Activated T-helper 1 cell treated with Interleukin-2 at 50 U/mL for 16 hours (primary cell): ENCODE data around the gene CSH2.
"Not testable (repeated sequence)": the region's sequence is repeated elsewhere in the genome, so short reads cannot be mapped to it uniquely, and the experiment has no call there.

Experiments used
- DNase-seq: peaks from one replicate; pipeline ENCODE4 v3.0.0-alpha.2; 2020; ENCODE audit warnings: low read depth

The CSH2 gene

DNA sequence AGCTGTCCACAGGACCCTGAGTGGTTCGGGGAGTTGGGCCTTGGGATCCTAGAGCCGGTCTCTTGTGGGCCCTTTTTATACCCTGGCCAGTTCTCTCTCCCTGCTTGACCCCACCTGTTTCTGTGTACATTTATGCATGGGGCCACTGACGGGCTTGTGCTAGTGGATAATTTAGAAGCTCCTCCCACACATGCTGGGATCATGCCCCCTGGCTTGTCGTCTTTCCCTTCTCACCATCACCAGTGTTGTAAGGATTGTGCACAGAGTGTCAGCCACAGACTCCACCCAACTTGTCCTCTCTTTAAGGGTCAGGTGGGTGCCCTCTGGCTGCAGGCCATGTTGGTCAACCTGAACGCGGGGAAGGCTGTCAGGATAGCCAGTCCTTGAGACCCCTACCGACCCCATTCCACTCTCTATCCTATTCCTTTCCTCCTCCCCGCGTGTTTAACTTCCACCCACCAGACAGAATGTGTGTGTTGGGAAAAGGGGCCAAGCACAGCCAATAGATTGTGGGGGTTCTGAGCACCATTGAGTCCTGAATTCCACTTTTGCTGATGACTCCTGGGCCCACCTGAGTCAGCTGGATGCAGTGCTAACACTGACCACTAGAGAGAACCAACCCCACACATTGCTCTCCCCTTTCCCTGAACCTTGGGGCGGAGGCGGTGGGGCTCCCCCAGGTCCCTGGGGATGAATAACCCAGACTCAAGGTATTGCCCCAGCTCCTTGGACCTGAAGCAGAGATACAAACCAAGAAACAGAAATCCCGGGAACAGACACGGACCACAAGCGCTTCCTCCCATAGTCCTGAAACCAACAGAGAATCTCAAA lies 23.3 kb upstream of the CSH2 start, which contains the start of gene CSH1:
CSH1 (minus strand) TSS at position 51 of the 831 bp plus-strand sequence. CDS start 63 bp downstream, outside the sequence.
- not testable (repeated sequence) for DNase-seq

DNA sequence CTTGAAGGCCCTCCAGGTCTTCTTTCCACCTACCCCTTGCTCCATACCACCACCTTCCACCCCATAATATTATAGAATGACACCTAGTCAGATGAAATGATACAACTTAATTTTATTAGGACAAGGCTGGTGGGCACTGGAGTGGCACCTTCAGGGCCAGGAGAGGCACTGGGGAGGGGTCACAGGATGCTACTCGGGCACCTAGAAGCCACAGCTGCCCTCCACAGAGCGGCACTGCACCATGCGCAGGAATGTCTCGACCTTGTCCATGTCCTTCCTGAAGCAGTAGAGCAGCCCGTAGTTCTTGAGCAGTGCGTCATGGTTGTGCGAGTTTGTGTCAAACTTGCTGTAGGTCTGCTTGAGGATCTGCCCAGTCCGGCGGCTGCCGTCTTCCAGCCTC lies 21.3 kb upstream of the CSH2 start:
- DNase-seq, result not testable (repeated sequence)

DNA sequence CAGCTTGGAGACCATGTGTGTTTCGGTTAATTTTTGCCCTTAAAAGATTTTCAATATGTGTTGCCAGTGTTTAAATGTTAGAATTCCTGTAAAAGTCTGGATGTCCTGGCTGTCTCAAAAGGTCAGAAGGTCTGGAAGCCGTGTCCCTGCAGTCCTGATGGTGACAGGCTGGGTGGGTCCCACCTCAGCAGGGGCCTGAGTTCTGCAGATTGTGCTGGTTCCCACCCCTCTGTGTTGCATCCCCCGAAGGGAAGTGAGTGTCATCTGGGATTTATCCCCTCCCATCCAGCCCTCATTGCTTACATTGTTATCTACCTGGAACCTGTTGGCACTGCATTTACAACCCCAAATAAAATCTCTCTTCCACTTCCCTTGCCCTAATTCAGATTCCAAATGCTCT lies 20.5 kb upstream of the CSH2 start:
- DNase-seq, result not testable (repeated sequence)

DNA sequence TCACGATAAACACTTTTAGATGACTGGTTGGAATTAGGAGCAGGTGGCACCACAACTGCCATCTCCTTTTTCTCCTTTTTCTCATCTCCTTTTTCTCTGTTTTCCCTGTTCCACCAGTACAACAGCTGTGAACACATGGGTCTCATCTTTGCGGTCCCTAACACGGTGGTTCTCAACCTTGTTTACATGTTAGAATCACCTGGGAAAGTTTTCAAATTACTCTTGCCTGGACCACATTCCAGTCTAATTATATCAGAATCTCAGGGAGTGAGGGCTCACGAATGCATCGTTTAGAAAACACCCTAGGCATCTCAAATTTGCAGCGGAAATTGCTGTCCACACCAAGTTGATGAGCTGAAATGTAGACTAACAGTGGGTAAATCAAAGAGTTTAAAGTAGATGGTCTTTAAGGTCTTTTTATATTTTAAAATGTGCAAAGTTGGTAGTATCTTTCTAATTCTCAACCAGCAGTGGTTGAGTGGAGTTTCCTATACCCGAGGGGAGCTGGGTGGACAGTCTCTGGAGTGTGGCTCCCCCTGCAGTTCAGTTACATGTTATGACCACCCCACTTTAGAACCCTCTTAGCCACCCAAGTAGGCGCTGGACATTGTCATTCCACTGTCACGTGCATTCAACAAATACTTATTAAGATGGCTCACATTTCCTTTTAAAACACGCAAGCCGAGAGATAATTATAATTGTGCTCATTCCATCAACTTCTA lies 19.0 kb upstream of the CSH2 start:
- not testable (repeated sequence) for DNase-seq

DNA sequence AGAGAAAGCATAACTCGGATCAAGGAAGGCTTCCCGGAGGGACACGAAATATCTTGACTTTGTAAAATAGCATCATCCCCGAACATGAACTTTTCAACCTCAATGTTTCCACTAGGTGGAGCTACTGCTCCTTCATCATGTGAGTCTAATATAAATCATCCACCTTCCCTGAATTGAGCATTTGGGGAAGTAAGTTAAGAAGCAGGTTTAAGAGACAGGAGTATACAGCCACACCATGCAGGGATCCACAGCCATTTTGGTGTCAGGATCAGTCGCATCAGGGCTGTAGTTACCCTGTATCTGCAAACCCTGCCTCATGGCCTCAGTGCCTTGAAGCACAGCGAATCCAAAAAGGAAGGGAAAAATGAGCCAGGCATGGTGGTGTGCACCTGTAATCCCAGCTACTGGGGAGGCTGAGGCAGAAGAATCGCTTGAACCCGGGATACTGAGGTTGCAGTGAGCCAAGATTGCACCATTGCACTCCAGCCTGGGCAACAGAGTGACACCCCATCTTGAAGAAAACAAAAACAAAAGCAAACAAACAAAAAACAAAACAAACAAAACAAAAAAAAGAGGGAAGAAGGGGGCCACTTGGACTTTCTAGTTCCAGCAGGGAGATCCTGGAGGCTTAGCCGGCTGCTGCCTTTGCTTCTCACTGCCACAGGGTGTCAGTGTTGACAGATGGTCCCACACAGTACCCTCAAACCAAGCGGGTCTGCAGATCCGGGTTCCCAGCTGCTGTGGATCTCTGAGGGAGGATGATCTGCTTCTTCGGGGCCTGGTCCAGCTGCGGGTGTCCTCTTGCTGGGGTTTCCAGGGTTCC lies 15.8 kb upstream of the CSH2 start:
- not testable (repeated sequence) for DNase-seq

DNA sequence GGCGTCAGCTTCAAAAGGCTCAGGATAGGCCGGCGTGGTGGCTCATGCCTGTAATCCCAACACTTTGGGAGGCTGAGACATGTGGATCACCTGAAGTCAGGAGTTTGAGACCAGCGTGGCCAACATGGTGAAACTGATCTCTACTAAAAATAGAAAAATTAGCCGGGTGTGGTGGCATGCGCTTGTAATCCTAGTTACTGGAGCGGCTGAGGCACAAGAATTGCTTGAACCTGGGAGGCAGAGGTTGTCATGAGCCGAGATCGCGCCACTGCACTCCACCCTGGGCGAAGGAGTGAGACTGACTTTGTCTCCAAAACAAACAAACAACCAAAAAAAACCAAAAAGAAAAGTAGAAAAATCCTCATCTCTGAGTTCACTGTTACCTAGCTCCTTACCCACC lies 11.6 kb upstream of the CSH2 start:
- DNase-seq, result not testable (repeated sequence)

DNA sequence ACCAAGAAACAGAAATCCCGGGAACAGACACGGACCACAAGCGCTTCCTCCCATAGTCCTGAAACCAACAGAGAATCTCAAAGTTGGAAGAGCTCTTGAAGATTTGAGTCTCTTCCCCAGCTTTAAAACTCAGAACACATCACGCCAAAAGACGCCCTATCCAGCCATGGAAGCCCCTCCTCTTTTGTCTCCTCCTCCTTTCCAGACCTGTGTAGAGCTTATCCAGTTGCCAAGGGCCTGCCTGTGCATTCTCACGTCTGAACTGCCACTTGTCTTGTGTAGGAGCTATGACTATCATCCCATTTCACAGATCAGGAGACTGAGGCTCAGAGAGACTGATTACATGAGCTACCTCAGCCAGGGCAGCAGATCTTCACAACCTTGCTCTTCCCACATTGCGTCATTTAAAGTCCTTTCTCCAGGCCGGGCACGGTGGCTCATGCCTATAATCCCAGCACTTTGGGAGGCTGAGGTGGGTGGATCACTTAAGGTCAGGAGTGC lies 9.2 kb upstream of the CSH2 start:
- DNase-seq, result not testable (repeated sequence)

DNA sequence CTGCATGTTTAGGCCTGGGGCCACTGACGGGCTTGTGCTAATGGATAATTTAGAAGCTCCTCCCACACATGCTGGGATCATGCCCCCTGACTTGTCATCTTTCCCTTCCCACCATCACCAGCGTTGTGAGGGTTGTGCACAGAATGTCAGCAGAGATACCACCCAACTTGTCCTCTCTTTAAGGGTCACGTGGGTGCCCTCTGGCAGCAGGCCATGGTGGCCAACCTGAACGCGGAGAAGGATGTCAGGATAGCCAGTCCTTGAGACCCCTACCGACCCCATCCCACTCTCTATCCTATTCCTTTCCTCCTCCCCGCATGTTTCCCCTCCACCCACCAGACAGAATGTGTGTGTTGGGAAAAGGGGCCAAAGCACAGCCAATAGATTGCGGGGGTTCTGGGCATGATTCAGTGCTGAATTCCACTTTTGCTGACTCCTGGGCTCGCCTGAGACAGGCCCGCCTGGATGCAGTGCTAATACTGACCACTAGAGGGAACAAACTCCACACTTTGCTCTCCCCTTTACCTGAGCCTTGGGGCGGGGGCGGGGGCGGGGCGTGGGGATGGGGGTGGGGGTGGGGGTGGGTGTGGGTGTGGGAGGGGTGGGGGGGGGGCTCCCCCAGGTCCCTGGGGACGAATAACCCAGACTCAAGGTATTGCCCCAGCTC lies 8.6 kb upstream of the CSH2 start, which contains the start of gene GH2:
GH2 (minus strand) TSS at position 10 of the 667 bp plus-strand sequence. CDS start 143 bp downstream, outside the sequence.
- peak; percentile 18 for DNase-seq

DNA sequence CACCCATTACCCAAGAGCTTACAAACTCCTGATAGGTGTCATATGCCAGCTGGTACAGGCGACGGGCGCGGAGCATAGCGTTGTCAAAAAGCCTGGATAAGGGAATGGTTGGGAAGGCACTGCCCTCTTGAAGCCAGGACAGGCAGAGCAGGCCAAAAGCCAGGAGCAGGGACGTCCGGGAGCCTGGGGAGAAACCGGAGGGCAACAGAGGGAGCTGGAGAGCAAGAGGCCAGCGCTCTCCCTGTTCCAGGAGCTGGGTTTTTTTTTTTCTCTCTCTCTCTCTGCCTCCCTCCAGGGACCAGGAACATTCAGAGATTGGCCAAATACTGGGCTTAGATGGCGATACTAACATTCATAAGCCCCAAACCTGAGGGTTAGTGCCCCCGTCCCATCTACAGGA lies 7.9 kb upstream of the CSH2 start:
- DNase-seq, result not testable (repeated sequence)

DNA sequence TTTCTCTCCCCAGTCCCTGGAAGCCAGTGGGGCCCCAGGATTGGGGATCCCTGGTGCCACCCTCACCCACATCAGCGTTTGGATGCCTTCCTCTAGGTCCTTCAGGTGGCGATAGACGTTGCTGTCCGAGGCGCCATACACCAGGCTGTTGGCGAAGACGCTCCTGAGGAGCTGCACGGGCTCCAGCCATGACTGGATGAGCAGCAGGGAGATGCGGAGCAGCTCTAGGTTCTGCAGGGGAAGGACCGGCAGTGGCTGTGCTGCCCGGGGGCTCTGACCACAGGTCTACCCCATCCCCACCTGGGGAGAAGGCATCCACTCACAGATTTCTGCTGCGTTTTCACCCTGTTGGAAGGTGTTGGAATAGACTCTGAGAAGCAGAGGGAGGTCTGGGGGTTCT lies 7.2 kb upstream of the CSH2 start:
- no peak for DNase-seq

DNA sequence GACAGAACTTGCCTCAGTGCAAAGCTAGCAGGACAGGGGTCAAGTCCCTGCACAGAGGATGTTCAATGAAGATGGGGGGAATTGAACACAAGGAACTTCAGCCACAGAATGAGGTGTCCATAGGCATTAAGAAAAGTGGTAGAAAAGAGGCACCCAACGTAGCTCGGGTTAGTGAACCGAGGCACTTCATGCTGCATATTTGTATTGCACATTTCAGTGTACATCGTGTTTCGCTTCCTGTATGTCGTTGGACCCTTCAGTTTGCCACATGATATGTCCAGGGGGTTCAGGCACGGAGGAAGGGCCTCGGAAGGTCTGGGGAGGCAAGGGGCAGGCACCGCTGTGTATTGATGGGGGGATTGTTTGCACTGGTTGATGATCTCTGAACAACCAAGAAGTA lies 4.9 kb upstream of the CSH2 start:
- not testable (repeated sequence) for DNase-seq

DNA sequence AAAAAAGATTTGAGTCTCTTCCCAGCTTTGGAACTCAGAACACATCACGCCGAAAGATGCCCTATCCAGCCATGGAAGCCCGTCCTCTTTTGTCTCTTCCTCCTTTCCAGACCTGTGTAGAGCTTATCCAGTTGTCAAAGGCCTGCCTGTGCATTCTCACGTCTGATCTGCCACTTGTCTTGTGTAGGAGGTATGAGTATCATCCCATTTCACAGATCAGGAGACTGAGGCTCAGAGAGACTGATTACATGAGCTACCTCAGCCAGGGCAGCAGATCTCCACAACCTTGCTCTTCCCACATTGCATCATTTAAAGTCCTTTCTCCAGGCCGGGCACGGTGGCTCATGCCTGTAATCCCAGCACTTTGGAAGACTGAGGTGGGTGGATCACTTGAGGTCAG lies 1.2 kb upstream of the CSH2 start:
- not testable (repeated sequence) for DNase-seq

DNA sequence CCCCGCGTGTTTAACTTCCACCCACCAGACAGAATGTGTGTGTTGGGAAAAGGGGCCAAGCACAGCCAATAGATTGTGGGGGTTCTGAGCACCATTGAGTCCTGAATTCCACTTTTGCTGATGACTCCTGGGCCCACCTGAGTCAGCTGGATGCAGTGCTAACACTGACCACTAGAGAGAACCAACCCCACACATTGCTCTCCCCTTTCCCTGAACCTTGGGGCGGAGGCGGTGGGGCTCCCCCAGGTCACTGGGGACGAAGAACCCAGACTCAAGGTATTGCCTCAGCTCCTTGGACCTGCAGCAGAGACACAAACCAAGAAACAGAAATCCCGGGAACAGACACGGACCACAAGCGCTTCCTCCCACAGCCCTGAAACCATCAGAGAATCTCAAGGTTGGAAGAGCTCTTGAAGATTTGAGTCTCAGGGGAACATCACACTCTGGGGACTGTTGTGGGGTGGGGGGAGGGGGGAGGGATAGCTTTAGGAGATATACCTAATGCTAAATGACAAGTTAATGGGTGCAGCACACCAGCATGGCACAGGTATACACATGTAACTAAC lies 667 bp upstream of the CSH2 start:
- DNase-seq, result not testable (repeated sequence)

DNA sequence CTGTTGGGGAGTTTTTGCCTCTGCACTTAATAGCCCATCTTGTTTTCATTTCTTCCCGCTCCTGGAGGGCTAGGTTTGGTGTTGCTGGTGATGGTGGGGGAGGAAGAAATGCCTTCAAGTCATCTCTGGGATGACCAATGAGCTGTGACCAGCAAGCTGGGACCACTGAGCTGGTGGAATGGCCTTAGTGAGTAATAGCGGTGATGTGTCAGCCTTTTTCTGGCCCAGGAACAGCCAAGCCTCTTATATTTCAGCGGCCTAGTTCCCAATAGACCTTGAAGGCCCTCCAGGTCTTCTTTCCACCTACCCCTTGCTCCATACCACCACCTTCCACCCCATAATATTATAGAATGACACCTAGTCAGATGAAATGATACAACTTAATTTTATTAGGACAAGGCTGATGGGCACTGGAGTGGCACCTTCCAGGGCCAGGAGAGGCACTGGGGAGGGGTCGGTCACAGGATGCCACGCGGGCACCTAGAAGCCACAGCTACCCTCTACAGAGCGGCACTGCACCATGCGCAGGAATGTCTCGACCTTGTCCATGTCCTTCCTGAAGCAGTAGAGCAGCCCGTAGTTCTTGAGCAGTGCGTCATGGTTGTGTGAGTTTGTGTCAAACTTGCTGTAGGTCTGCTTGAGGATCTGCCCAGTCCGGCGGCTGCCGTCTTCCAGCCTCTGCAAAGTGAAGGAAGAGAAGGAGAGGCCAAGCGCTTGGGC lies 1.7 kb downstream of the CSH2 start:
- not testable (repeated sequence) for DNase-seq

DNA sequence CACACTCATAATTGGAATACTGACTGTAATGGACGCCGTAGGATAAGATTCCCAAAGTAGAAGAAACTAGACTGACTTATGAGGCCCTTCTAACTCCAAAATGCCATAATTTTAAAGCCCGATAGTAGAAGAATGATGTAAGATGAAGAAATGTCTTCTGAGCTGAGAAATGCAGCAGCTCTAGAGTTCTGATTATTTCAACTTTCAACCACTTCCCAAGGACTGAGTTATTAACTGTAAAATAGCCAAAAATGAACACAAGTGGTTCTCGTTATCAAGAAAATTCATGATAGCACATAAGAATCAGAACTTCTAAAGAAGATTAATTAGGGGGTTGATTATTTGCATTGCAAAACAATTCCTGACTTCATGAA lies 3.2 kb downstream of the CSH2 start:
- not testable (repeated sequence) for DNase-seq

DNA sequence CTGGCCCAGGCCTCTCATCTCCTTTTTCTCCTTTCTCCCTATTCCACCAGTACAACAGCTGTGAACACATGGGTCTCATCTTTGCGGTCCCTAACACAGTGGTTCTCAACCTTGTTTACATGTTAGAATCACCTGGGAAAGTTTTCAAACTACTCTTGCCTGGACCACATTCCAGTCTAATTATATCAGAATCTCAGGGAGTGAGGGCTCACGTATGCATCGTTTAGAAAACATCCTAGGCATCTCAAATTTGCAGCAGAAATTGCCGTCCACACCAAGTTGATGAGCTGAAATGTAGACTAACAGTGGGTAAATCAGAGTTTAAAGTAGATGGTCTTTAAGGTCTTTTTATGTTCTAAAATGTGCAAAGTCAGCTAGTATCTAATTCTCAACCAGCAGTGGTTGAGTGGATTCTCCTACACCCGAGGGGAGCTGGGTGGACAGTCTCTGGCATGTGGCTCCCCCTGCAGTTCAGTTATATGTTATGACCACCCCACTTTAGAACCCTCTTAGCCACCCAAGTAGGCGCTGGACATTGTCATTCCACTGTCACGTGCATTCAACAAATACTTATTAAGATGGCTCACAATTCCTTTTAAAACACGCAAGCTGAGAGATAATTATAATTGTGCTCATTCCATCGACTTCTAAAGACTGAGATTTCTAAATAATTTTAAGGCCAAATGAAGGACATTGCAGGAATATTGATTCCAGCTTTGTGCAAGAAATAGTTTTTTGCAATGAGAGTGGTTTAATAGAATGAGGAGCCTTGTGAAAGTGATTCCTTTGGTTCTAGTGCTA lies 3.8 kb downstream of the CSH2 start:
- not testable (repeated sequence) for DNase-seq

DNA sequence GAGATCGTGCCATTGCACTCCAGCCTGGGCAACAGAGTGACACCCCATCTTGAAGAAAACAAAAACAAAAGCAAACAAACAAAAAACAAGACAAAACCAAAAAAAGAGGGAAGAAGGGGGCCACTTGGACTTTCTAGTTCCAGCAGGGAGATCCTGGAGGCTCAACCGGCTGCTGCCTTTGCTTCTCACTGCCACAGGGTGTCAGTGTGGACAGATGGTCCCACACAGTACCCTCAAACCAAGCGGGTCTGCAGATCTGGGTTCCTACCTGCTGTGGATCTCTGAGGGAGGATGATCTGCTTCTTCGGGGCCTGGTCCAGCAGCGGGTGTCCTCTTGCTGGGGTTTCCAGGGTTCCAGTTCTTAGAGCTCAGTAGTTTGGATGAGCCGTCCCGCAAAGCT lies 6.9 kb downstream of the CSH2 start:
- DNase-seq, result not testable (repeated sequence)

DNA sequence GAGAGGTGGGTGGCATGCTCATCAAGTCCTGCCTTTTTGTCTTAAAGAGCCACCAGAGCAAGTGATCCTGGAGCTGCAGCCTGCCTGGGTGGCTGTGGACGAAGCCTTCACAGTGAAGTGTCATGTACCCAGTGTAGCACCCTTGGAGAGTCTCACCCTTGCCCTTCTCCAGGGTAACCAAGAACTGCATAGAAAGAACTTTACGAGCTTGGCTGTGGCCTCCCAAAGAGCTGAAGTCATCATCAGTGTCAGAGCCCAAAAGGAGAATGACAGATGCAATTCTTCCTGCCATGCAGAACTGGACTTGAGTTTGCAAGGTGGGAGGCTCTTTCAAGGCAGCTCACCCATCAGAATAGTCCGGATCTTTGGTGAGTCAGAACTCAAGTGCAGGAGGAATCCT lies 14.2 kb downstream of the CSH2 start:
- DNase-seq, result no peak

DNA sequence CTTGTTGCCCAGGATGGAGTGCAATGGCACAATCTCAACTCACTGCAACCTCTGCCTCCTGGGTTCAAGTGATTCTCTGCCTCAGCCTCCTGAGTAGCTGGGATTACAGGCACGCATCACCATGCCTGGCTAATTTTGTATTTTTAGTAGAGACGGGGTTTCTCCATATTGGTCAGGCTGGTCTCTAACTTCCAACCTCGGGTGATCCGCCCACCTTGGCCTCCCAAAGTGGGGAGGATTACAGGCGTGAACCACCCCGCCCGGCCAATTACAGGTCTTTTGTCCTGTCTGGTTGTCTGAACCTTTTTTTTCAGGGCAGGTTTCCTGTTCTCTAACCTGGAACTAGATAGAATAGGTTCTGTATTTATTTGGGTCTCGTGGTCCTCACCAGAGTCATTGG lies 17.1 kb downstream of the CSH2 start:
- DNase-seq, result not testable (repeated sequence)

DNA sequence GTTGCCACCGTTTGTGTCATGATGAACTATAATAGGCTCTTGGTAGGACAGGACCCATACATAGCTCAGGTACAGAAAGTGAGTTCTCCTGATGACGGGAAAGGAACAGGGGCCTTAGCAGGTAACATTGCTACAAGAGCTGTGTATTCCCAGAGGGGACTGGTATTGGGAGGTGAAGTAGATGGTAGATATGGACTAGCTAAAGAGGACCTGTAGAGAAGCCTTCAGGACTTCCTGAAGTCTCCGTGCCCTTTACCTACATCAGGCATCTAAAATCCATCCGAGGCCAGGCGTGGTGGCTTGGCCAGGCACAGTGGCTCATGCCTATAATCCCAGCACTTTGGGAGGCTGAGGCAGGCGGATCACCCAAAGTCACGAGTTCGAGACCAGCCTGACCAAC lies 18.3 kb downstream of the CSH2 start:
- no peak for DNase-seq
